ENCODE results near the gene MVB12B.

Gene MVB12B

DNA sequence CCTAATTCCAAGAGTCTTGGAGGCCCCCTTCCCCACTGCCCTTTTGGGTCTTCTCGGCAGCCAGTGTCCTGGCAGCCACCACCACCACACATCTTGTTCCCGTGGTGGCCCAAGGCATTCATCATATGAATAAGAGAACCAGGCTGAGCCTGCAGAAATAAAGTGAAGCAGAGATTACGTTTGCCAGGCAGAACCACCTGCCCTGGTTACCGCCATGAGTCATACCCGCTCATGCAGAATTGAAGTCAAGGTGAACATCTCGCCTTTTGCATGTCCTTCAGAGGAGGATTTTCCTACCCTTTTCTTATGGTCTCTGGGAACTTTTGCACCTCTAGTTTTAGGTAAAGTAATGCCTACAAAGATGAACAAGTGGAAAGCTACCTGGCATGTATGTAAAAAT is 167.6 kb downstream of the MVB12B start:
- DNase-seq (ENCODE audit: low read depth) = no peak

GRCh38 chr9:126494746-126495145 is 168.1 kb downstream of the MVB12B start:
- DNase-seq (ENCODE audit: low read depth) = no peak

- no peak for DNase-seq (ENCODE audit: low read depth)
These were observed 169.0 kb downstream of the MVB12B start for GRCh38 chr9:126495411-126496180.

DNA sequence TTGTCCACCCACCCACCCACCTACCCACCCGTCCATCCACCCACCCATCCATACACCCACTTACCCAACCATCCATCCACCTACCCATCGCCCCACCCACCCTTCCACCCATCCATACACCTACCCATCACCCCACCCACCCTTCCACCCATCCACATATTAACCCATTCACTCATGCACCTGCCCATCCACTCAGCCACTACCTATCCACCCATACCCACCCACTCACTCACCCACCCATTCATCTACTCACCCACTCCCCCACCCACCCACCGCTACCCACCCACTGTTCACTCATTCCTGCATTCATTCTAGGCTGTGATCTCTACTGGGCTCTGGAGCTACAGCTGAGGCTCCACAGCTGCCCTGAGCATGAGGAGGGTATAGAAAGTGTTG is 169.6 kb downstream of the MVB12B start:
- DNase-seq (ENCODE audit: low read depth) = no peak

DNA sequence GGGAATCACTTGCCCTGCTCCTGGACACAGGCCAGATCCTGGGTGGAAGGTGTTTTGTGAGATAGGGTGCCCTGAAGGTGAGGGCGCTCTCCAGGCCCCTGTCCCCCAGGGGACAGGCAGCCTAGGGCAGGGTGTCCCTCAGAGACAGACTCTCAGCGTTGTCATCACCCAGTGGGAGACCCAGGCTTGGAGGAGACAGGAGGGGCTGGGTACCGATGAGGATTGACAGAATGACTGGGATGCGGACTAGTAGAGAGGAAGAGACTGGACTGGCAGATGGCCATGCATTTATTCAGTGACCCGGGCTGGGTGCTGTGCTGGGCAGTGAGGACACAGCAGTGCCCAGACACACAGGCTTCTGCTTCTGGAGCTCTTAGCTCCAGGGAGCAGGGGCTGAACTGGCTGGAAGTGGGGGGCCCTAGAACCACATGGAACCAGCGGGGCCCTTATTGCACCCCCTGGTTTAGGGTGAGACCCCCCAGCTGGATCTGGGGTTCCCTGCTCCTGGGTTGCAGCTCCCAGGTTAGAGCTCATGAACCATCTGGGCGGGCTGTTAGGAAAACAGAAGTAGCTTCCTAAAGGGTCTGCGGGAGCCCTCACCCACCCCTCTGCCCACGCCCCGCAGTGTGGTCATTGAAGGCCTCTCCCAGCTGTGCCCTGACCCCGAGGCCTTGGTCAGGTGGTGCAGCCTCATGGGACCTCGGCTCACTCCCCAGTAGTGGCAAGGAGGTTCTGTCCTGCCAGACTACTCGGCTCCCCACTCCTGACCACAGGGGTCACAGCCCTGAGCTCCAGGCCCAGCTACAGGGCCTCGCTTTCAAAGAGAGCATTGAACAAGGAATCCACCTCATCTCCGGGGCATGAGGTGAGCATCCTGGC is 170.4 kb downstream of the MVB12B start:
- DNase-seq (ENCODE audit: low read depth) = no peak

- no peak for DNase-seq (ENCODE audit: low read depth)
These were observed 171.1 kb downstream of the MVB12B start for GRCh38 chr9:126497660-126498275.

GRCh38 chr9:126498331-126498730 is 171.7 kb downstream of the MVB12B start:
- no peak for DNase-seq (ENCODE audit: low read depth)

DNA sequence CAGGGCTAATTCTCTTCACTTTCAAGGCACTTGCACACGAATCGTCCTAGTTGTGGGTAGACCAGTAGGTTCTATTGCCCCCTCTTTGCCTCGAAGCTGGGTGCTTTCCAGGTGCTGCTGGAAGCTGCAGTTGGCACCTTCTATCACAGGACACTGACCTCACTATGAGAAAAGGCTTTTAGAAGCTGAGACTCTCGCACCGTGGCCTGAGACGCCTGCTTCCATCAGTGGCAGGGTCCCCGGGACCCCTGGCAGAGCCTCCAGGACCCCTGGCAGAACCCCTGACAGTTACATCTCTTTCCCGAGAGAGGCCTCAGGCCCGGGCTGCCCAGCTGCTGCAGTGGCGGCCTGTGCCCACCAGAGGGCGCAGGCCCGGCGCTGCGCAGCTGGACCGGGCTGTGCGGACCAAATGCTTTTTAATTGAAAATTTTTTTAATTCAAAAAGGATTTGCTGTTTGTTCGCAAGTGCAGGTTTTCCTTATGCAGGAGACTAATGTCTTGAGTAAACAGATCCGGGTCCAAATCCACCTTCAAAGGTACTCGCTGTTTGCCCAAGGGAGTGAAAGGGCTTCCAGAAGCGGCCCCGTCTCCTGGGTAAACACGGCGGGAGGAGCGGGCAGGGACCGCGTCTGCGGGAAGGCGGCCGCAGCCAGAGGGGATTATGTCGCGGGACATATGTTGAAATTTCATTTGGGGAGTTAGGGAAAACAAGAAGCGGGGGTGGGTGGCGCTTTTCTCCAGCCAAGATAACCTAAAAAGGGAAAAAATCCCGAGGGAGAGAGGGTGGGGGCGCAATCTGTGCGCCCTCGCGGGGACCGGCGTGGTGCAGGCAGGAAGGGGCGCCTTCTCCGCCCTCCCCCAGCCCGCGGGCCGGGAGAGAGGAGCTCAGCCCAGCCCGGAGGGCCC is 172.6 kb downstream of the MVB12B start:
- peak; percentile 21 for DNase-seq (ENCODE audit: low read depth)

DNA sequence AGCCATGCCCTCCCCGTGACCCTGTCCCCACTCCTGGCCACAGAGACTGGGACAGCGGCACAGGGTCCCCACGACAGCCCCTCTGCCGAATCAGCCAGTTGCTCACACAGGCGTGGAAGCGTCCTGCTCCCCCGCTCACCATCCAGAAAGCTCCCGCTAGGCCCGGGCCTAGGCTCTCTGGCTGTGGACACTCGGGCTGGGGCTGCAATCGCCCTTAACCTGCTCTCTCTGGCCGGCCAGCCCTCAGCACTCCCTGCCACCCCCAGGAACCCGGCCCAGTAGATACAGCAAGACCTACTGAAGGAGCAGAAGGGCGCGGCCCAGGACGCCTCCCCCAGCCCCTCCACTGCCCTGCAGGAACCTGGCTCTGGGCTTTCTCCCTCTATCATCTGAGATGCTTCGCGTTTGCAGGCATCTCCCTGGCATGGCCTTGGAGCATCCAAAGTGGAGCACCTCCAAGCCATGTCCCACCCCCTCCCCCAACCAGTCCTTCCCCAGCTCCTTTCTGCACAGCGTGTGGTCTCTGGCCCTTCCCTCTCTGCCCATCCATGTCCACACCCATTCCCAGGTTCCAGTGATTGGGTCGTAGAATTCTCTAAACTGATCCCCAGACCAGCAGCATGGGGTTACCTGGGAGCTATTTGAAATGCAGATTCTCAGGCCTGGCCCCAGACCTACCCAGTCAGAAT is 173.4 kb downstream of the MVB12B start:
- no peak for DNase-seq (ENCODE audit: low read depth)

DNA sequence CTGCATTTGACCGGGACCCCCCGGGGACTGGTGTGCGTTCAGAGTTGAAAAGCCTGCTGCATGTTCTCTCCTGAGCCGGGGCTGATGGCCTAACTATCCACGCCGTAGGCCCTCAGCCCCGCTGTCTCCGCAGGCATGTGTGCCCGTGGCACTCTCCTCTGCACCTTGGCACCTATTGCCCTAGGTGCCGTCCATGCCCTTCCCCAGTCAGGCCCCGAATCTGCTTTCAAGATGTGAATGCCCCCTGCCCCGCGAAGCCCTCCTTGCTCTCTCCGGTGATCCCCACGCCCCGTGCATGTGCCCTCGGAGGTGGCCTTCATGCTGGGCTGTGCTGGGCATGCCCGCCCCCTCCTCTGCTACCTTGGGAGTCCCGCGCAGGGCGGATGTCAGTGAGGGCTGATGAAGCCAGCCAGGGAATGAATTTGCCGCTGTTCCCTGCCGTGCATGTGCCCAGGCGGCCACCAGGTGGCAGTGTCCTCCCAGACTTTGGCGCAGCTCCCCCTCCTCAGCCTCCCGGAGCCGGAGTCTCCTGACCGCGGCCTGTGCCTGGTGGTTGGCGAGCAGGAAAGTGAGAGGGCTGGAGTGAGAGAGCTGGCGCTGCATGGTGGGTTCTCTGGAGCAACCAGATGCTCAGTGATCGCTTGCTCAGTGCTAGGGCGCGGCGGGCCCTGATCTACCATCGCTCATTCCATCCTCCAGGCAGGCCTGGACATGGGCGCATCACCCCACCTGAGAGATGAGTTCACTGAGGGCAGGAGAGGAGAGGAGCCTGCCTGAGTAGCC is 174.2 kb downstream of the MVB12B start:
- DNase-seq (ENCODE audit: low read depth) = peak; percentile 46

- no peak for DNase-seq (ENCODE audit: low read depth)
These were observed 175.0 kb downstream of the MVB12B start for GRCh38 chr9:126501383-126502331.

DNA sequence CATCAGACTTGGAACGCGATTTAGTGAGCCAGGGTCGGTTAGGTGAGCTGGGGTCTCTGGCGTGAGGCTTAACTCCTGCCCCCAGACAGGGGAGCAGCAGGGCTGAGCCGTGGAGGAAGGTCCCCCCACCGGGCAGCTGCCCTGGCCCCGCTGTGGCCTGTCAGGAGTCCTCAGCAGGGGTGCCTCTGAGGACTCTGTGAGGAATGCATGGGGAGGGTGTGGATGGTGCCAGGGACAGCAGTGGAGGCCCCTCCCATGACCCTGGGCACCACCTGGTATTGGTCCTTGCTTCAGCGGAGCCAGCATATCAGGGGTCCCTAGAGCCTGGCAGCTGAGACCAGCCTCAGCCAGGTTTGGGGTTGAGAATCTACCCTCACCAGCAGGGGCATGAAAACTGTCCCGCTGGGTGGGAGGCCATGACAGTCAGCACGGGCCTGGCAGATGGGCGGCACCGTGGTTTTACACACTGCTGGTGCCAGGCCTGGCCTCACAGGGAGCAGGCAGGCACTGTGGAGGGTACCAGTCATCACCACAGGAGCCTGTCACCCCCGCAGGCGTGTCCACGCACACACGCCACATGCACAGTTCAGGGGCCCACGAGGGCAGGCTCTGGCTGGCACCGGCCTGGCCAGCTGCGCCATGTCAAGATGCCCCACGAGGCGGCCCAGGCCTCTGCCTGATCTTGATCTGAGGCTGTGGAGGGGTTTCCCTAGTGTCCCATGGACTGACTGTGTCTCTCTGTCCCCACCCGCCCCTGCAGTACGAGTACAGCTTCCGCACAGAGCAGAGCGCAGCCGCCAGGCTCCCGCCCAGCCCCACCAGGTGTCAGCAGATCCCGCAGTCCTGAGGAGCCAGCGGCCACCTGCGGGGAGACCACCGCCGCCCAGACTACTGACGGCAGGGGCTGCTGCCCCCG is 176.0 kb downstream of the MVB12B start:
- DNase-seq (ENCODE audit: low read depth) = no peak

DNA sequence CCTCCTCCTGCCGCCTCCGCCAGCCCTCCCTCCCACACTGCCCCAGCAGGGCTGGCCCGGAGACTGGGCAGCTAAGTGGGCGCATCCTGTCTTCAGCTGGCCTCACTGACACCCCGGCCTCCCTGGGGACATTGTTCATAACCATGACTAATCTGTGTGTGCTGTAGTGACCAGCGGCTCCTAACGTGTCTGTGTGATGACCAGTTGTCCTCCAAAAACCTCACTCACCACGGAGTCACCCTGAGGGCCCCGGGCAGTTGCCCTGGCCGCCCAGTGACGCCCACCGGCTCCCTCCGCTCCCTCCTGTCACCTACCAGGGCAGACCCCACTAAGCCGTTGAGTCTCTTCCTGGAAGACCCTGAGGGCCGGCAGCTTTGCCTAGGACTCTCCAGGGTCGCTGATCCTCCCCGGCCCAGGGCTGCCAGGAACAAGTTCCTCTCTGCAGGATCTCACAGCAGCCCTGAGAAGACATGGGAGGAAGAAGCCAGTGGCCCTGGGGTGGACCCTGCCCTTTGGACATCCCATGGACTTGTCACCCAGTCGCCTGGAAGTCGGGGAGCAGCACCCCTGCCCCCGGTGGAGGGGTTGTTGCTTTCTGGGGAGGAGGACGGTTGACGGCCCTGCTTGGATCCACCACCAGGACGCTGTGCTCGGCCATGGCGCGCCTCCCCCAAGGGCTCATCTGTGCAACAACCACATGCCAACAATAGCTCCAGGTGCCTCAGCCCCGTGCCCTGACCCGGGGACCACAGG is 176.9 kb downstream of the MVB12B start:
- DNase-seq (ENCODE audit: low read depth) = no peak

DNA sequence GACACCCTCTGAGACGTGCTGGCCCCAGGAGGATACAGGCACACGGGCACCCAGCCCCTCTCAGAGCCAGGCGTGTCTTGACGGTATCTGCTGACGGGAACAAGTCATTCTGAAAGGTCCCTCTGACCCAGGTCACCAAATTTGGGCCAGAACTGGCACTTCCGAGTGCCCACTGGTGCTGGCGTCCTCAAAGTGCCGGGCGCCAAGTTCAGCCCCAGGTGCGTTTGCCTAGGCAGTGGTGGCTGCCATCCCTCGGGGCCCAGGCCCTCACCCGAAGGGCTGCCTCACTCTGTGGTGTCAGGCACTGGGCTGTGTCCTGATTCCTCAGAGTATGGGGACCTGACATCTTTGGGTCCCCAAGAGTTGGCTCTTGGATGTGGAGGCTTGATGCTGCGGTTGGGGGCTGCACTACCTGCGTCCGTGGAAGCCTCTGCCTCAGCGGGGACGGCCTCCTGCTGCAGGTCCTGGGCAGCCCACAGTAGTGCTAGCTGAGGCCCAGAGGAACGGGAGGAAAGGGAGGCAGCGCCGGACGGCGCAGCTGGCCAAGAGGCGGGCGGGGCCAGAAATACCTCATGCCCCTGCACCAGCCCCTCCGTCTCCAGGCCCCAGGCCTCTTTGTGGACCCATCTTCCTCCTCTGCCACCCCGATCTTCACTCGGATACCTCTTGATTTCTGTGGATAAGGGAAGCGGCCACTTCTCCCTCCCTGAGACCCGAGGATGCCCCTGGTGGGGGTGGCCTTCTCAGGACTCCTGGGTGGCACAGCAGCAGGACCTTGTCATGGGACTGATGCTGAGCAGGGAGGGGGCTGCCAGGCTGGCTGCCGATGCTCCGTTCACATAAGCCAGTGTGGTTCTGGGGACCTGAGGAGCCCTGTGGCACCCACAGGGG is 177.7 kb downstream of the MVB12B start:
- no peak for DNase-seq (ENCODE audit: low read depth)

GRCh38 chr9:126504977-126505455 is 178.4 kb downstream of the MVB12B start:
- no peak for DNase-seq (ENCODE audit: low read depth)

GRCh38 chr9:126505697-126506346 is 179.2 kb downstream of the MVB12B start:
- no peak for DNase-seq (ENCODE audit: low read depth)

All from stimulated activated CD8-positive, alpha-beta memory T cell treated with anti-CD3 and anti-CD28 coated beads, Interleukin-15, amount 100 ng/mL, for 24 hours (primary cell).